SK-N-SH (cell line): ENCODE results near the gene PBX4.

Experiments
- CTCF ChIP-seq: fragments of 200-600 bp; sonication (generic); IDR thresholded peaks from 2 replicates; pipeline ENCODE4 v1.6.1; 2017; ENCODE audit warnings: antibody characterized with exemption, mild to moderate bottlenecking, moderate library complexity
- EP300 ChIP-seq, 2 experiments: IDR thresholded peaks; 2 replicates each; pipeline versions ENCODE4 v1.4.0 to v1.6.1; 2012; ENCODE audit warnings: borderline replicate concordance in 1 of 2, low read depth in 1 of 2, low read length in 1 of 2
- EZH2phosphoT487 ChIP-seq: fragments of 200-600 bp; sonication (generic); IDR thresholded peaks from 2 replicates; pipeline ENCODE4 v1.6.1; 2017; ENCODE audit warnings: low read depth, mixed run types, mild to moderate bottlenecking, antibody characterized with exemption, moderate library complexity, borderline replicate concordance
- IRF3 ChIP-seq: fragments of 150-350 bp; IDR thresholded peaks from 2 replicates; pipeline ENCODE4 v1.6.1; 2016; ENCODE audit warnings: mild to moderate bottlenecking, low read depth, low read length
- MAX ChIP-seq: IDR thresholded peaks from 2 replicates; pipeline ENCODE4 v1.4.0; 2012; ENCODE audit warnings: low read depth
- NRF1 ChIP-seq: IDR thresholded peaks from 2 replicates; pipeline ENCODE4 v1.6.1; 2012; ENCODE audit warnings: low read depth, mild to moderate bottlenecking, low read length
- RFX5 ChIP-seq: IDR thresholded peaks from 2 replicates; pipeline ENCODE4 v1.6.1; 2012; ENCODE audit warnings: mild to moderate bottlenecking, improper control_type of control experiment, low read length
- SIN3A ChIP-seq: IDR thresholded peaks from 2 replicates; pipeline ENCODE4 v1.6.1; 2012; ENCODE audit warnings: low read depth, mild to moderate bottlenecking, low read length, moderate library complexity, borderline replicate concordance
- TAF1 ChIP-seq: IDR thresholded peaks from 2 replicates; pipeline ENCODE4 v1.6.1; 2012; ENCODE audit warnings: low read depth, mild to moderate bottlenecking, low read length, moderate library complexity, borderline replicate concordance

GRCh38 chr19:19545707-19546106 is 72.8 kb downstream of the PBX4 start:
- no peak for TF ChIP-seq CTCF
- no peak for TF ChIP-seq SIN3A
- TF ChIP-seq MAX = no peak
- TF ChIP-seq IRF3 = no peak
- TF ChIP-seq EZH2phosphoT487 = no peak
- no peak for TF ChIP-seq TAF1
- TF ChIP-seq RFX5 = no peak
- no peak for TF ChIP-seq NRF1
- TF ChIP-seq EP300 (IDR thresholded peaks at IDR 0.05; ENCODE audit: borderline replicate concordance in 1 of 2, low read depth in 1 of 2, low read length in 1 of 2) = no peak
